Measurements from ENCODE around the gene C3orf33. TPM values are rescaled to one million over a fixed set of nuclear protein-coding genes. Genes with fewer than 3 reads are reported as not detected.

The C3orf33 gene
- total and polyA plus RNA-seq, 2 of the 8 experiments (the other 6 are each of a cell fraction or from before 2014, with no cell fraction given): 3.4 to 4.5 TPM

DNA sequence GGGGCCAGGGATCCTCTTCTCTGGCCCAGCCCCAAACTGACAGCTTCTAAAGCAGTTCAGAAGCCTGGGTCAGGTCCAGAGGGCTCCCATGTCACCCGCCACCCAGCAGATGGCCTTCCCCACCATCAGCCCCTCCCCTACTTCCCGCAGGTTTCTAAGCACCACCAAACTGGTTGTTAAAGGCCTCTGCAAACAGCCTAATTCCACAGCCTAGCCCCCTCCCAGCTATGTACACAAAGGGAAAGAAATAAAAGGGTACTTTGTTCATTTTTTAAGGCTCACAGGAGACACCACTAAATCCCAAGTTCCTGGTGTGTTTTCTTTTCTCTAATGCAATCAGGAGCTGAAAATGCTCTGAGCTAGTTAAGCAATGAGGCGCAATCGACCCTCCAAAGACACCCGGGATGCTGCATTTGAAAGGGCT, 91.8 kb downstream of the C3orf33 start:
- no peaks in the 10 kb centered on the region for H4K20me1 ChIP-seq (replicated peaks in 1 of 2; ENCODE audit: control insufficient read depth in 1 of 2, insufficient read depth in 2 of 2, low read length in 2 of 2)

More for the DNA sequence above, 91.8 kb downstream of the C3orf33 start:
- H3K79me2 ChIP-seq (ENCODE audit: control insufficient read depth in 1 of 2, insufficient read depth in 2 of 2, low read length in 2 of 2): 0 out of 4 replicates have a peak, but pooled peaks cover 0 to 7% of the 10 kb centered on the region in 2 experiments
- peaks cover 0 to 7% (median 1%) of the 10 kb centered on the region in 4 experiments; a peak in 4 of 7 replicates for H3K4me1 ChIP-seq (replicated peaks in 1 of 4; ENCODE audit: control insufficient read depth in 3 of 4, insufficient read depth in 4 of 4, low read length in 3 of 4)
- peaks cover 0 to 13% (median 2%) of the 10 kb centered on the region in 4 experiments; a peak in 2 of 8 replicates for H3K36me3 ChIP-seq (ENCODE audit: control insufficient read depth in 2 of 4, insufficient read depth in 4 of 4, low read length in 3 of 4)
- H2BK5ac ChIP-seq (ENCODE audit: low read depth, low read length): no peak overlapping the region
- no peak overlapping the region for H3K18ac ChIP-seq (ENCODE audit: extremely low read depth, low read length)
- no peak for FAIRE-seq
- no peak overlapping the region for H4K91ac ChIP-seq (replicated peaks; ENCODE audit: insufficient read length, low read length)
- no peak overlapping the region; a peak in 1 of 4 replicates for H3K4me2 ChIP-seq (ENCODE audit: insufficient read depth in 1 of 2, low read depth in 2 of 2, low read length in 2 of 2)
- H2AFZ ChIP-seq (ENCODE audit: low read length): no peak overlapping the region
- TF ChIP-seq POLR2A (IDR thresholded peaks at IDR 0.05; ENCODE audit: control extremely low read depth in 1 of 2, low read depth in 2 of 2, low read length in 2 of 2): no peak
- TF ChIP-seq SP1 (IDR thresholded peaks at IDR 0.05; ENCODE audit: low read depth, low read length): no peak
- no peak for TF ChIP-seq FOSL1 (IDR thresholded peaks at IDR 0.05; ENCODE audit: insufficient read depth, low read depth, low read length)
- TF ChIP-seq RAD21 (IDR thresholded peaks at IDR 0.05 in 1 of 2, conservative IDR thresholded peaks at IDR 0.05 in 1 of 2; ENCODE audit: low read depth in 2 of 2, low read length in 2 of 2): 0 out of 4 replicates have a peak, but pooled peaks have one; percentile 4 to 25
- peak; percentile 21; the same call in 1 of the 2 replicates for TF ChIP-seq CEBPB (IDR thresholded peaks at IDR 0.05; ENCODE audit: low read depth, low read length)
- no peak for TF ChIP-seq SIN3A (conservative IDR thresholded peaks at IDR 0.05 in 1 of 2, IDR thresholded peaks at IDR 0.05 in 1 of 2; ENCODE audit: low read depth in 1 of 2, low read length in 2 of 2)
- no peak for TF ChIP-seq SIX5 (IDR thresholded peaks at IDR 0.05; ENCODE audit: low read depth, low read length)
- TF ChIP-seq NRF1 (IDR thresholded peaks at IDR 0.05; ENCODE audit: low read depth, low read length): no peak
- H3K23me2 ChIP-seq (ENCODE audit: low read depth, low read length): no peaks in the 10 kb centered on the region
- H2BK20ac ChIP-seq (ENCODE audit: low read length): no peak overlapping the region
- H3K27ac ChIP-seq (ENCODE audit: low read depth, low read length): no peak overlapping the region
- no peak for DNase-seq (ENCODE audit: low read depth in 1 of 2, low spot score in 2 of 2)
- H3K9ac ChIP-seq (replicated peaks in 1 of 4; ENCODE audit: extremely low read depth in 1 of 4, low read depth in 3 of 4, low read length in 3 of 4): no peak overlapping the region
- no peak overlapping the region for H3K23ac ChIP-seq (ENCODE audit: insufficient read length)
- CTCF ChIA-PET (ENCODE audit: partially characterized antibody): interaction anchor here (1.2 to 9.1 kb wide), 4 partner anchors 11 to 363 kb away, joined by 3 to 61 read pairs (median 5); no protein-coding TSS in a partner anchor
- H4K5ac ChIP-seq (ENCODE audit: insufficient read length, low read depth, low read length): no peak overlapping the region
- H3K4ac ChIP-seq (replicated peaks; ENCODE audit: insufficient read length, low read depth, low read length): no peak overlapping the region
- WGBS, 2 experiments (ENCODE audit: extremely low coverage in 1 of 2, insufficient coverage in 1 of 2, insufficient read length in 1 of 2, insufficient replicate concordance in 2 of 2, low coverage in 1 of 2, low lambda C conversion rate in 2 of 2, missing lambda C conversion rate in 1 of 2): 73% methylated on average over 5 of the region's 5 CpGs; no CpG with 5 or more reads in 1 of the 2 experiments
- H3K56ac ChIP-seq (replicated peaks; ENCODE audit: insufficient read length, low read depth, low read length): no peak overlapping the region
- no peak overlapping the region for H2BK15ac ChIP-seq (ENCODE audit: low read length)
- no peak overlapping the region for H4K8ac ChIP-seq (ENCODE audit: extremely low read depth, insufficient read depth, low read length)
- H3K4me3 ChIP-seq (ENCODE audit: extremely low read depth in 1 of 4, insufficient read depth in 2 of 4, low read depth in 3 of 4, low read length in 4 of 4): no peak overlapping the region
- no peak overlapping the region for H2BK120ac ChIP-seq (replicated peaks; ENCODE audit: low read depth, low read length)
- no peaks in the 10 kb centered on the region for H3K27me3 ChIP-seq (replicated peaks in 1 of 4; ENCODE audit: control insufficient read depth in 3 of 4, extremely low read depth in 1 of 4, insufficient read depth in 3 of 4, low read length in 3 of 4)
- peaks cover 9 to 20% of the 10 kb centered on the region in 2 experiments for H3K9me3 ChIP-seq (ENCODE audit: insufficient read depth in 2 of 2, low read depth in 1 of 2, low read length in 1 of 2)
- H2AK5ac ChIP-seq (ENCODE audit: low read depth, low read length): no peak overlapping the region
- no peak overlapping the region for H3K14ac ChIP-seq (ENCODE audit: insufficient read length)
- no peak overlapping the region for H2BK12ac ChIP-seq (ENCODE audit: low read depth, low read length)
- H3K79me1 ChIP-seq (ENCODE audit: low read depth, low read length): no peaks in the 10 kb centered on the region; the same call in 1 of the 2 replicates
- POLR2A ChIA-PET (ENCODE audit: partially characterized antibody): no interaction called here

Measured in H1 (cell line).